HTR-8/SVneo (cell line): ENCODE data around the gene APLP2.
A peak's percentile ranks its signal among the peaks of the same experiment; 100 is the strongest.

Experiments
- DNase-seq: peaks from one replicate; pipeline ENCODE4 v3.0.0; 2011; ENCODE audit warnings: low spot score, mixed read lengths; ENCODE audit not compliant: insufficient read length
- FAIRE-seq: peaks from 2 replicates; lab custom pipeline; 2011; peaks lifted over from hg19 to GRCh38; lab: Jason Lieb, UNC

The APLP2 gene

DNA sequence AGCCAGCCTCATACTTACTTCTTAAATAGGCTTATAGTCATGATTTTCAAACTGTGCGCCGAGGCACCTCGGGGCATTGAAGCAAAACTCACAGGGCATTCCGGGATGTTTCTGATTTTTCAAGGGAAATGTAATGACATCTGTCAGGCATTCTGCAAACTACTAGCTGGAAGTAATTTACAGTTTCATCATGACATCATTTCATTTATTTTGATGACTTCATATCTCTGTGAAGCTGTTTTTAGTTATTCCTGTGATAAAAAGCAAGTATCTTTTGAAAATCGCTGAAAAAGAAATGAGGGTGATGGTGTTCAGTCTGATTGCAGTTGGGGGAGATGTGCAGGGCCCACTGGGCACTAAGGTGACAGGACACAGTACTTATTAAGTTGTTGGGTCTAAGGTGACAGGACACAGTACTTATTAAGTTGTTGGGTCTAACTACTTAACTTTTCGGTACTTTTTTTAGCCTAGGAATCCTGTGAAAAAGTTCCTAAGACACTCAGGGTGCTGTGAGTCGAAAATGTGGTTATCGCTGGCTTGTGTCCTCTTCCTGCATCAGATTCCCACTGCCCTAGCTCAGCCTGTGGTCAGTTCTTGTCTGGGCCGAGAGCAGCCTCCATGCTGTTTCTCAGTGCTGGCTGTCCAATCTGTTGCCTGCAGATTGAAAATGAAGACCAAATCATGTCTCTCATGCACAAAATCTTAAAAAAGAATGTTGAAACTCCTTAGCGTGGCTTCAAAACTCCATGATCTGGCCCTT is 42.6 kb downstream of the APLP2 start:
- DNase-seq (no peak), FAIRE-seq (no peak)

DNA sequence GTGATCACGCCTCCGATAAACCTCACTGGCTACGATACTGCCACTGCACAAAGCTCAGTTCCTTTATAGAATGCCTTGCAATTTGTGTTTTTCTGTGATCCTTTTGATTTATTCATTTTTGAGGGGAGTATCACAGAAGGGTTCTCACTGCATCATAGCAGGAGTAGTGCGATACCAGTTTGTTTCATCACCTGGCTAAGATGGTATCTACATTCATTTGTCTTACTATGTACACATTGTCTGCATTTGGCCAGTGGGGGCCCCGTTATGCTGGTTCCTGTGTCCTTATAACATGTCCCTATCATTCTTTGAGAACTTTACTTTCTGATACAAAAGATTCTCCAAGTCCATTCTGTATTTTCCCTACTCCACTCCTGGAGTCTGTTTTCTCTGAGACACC is 44.6 kb downstream of the APLP2 start:
- FAIRE-seq = no peak

DNA sequence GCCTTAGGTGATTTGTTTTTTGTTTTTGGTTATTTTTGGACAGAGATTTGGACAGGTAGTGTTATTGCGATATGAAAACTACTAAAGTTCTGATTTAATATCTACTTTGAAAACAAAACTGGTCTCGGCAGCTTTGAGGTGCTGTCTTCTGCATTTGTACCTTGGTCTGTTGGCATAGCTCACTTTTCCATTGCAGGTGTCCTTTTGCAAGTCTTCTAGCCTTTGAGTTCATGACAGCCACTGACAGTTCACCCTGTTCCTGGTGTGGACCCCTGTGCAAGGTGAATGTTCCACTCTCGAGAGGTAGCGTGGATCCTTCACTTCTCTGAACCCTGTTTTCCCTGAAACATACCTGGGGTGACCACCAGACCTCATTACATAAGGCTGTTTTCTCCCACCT is 45.0 kb downstream of the APLP2 start:
- DNase-seq = no peak
- FAIRE-seq = no peak

More for the DNA sequence above, 44.6 kb downstream of the APLP2 start:
- DNase-seq = no peak

DNA sequence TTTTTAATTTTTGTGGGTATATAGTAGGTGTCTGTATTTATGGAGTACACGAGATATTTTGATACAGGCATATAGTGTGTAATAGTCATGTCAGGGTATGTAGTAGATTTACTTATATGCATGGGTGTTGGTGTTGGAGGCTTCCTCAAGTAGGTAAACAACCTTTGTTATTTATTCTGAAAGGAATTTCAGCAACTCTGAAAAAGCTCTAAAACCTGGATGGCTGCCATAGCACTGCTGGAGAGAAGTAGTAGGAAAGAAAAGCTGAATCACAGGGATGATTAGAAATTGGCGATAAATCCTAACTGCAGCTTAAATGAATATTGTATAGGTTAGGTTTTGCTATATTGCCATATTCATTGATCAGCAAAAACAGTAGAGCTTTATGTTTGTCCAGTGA is 45.5 kb downstream of the APLP2 start:
- no peak for FAIRE-seq
- DNase-seq = no peak

DNA sequence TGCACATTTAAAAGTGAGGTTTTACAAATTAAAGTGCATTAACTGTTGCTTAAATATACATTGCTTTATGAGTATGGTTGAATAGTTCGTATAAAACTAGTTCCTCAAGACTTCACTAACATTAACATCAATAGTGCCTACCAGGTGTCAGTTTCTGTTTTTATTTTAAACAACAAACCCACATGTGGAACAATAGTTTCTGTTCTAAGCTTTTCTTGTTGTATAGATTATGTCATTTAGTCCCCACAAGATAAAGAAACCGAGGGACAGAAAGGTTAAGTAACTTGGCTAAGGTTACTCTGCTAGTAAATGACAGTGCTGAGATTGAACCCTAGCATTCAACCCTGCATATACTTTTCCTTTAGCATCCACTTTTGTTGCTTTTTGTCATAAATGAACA is 48.5 kb downstream of the APLP2 start:
- DNase-seq = no peak
- FAIRE-seq = no peak

DNA sequence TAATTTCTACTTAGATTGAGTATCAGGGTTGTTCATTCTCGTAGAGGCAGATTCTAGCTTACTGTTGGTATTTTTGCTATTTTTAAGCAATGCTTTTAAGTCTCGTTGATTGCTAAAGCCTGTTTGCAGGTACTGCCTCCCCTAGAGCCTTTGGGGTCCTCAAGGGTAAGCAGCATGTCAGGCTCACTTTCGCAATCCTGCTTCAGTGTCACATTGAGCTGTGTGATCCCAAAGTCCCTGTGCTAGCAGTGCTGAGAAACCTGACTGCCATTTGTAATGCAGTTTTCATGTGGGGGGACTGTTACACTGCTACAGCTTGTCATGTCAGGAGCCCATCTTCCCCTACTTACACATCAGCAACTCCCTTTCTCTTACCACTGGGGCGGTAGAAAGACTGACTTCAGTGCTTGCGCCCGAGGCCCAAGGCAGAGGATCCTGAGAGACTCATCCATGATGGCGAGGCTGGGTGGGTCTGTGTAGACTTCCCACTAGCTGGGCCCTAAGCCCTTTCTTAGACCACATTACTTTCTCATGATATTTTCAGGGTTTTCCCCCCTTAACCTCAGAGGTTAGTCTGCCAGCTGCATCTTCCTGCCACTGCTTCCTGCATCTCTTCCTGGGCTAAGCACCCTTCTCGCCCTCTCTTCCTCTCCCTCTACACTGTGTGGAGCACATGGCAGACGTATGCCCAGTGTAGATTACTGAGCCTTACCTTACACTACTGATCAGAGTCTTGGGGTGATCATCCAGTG is 49.1 kb downstream of the APLP2 start:
- FAIRE-seq (no peak), DNase-seq (no peak)

DNA sequence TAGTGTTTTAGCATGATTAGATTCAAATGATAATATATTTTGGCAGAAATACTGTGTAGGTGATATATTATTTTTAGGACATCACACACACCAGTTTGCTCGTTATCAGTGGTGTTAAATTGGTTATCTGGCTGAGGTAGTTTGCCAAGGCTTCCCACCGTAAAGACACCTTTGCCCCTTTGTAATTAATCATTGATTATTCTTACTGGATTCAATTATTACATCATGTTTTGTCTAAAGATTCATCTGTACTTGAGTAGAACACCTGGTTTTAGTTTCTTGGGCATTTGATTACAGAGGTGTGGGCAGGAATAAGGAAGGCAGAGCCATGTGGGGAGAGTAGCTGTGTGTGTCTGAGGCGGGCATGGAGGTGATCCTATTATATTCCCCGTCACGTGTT is 50.4 kb downstream of the APLP2 start:
- no peak for DNase-seq
- FAIRE-seq = no peak

DNA sequence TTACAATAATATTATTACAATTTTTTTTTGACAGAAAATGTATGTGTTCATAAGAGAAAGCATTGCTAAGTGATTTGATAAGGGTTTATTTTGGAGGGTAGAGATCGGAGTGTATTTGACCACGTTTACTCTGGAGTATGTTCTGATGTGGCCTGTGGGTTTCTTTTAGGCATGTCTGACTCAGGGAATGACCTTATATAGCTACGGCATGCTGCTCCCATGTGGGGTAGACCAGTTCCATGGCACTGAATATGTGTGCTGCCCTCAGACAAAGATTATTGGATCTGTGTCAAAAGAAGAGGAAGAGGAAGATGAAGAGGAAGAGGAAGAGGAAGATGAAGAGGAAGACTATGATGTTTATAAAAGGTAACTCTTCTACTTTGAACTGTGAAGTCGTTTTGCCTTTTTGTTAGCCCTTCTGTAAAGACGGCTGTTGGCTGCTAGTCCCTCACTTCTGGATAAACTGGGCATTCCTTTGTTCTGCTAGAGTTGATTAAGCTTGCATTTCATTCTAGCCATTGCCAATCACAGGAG is 51.8 kb downstream of the APLP2 start:
- FAIRE-seq = no peak
- DNase-seq = no peak

DNA sequence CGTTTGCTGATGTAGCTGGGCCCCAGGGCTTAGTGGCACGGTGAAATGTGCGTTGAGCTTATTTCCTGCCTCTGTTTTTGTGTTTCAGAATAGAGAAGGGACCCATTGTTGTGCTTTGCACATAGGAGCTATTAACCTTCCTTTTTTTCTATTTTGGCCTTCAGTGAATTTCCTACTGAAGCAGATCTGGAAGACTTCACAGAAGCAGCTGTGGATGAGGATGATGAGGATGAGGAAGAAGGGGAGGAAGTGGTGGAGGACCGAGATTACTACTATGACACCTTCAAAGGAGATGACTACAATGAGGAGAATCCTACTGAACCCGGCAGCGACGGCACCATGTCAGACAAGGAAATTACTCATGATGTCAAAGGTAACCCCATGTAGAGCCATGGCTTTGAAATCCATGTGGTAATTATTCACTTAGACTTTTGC is 52.5 kb downstream of the APLP2 start:
- no peak for FAIRE-seq

DNA sequence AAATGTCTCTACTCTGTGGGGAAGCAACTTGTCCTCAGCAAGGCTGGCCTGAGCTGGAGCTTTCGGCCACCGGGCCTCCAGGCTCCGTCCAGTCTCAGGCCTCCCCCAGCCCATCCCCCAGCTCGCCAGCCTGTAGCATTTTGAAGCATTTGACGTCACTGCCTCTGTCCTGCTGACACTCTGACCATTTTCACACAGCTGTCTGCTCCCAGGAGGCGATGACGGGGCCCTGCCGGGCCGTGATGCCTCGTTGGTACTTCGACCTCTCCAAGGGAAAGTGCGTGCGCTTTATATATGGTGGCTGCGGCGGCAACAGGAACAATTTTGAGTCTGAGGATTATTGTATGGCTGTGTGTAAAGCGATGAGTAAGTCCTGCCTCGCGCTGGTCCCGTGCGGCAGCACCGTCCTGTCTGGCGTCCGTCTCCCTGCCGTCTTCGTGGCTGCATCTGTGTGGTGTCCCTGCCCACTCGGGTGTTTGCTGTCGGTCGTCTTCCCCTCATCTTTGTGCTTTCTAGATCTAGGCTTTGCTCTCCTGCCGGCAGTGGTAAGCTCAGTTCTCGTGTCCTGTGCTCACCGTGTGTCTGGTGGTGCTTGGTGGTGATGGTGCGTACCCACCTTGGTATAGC is 53.8 kb downstream of the APLP2 start:
- no peak for DNase-seq
- FAIRE-seq = no peak

More for the DNA sequence above, 52.5 kb downstream of the APLP2 start:
- DNase-seq = no peak

DNA sequence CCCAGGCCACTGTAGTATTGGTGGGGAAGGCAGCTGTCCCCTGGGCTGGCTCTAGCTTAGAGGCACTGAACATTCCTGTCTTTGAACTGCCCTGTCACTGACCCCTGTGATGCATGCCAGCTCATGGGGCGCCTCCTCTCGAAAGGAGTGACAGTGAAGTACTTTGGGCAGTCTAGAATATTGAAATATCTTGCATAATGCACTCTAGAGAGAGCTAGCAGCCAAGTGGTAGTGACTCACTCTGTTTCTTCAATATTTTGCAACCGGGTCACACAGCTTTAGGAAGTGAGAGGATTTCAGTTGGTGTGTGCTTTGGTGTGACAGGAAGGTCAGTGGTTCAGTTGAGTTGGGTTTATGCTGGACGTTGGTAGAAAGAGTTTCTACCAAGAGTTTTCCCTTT is 54.4 kb downstream of the APLP2 start:
- DNase-seq (peak; percentile 60), FAIRE-seq (no peak)

DNA sequence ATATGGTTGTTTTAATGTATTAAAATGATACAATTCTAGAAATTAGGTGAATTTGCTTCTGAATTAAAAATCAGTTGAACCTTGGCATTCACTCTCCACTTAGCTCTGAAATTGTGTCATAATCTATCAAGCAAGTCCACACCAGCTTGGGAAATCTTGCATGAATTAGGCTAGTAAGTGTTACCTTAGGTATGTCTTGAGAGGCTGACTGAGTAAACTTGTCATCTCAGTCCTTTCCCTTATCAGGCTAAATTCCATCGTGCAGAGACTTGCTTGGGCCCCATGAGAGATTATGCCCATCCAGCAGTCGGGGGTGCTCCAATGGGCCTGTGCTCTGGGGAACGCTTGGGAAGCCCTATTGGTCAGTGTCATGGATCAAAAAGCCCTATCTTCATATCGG is 55.9 kb downstream of the APLP2 start:
- DNase-seq = no peak

DNA sequence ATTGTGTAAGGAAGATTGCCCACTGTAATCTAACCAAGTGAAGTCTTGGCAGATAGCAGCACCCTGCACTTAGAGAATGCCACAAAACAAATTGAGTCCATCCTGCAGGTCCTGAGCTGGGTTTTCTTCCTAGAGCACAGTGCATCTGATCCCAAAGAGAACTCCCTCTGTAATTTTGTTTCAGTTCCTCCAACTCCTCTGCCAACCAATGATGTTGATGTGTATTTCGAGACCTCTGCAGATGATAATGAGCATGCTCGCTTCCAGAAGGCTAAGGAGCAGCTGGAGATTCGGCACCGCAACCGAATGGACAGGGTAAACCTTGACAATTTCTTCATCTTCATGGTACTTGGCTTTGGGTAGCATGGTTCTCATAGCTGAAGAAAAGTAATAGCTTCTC is 56.8 kb downstream of the APLP2 start:
- FAIRE-seq (no peak), DNase-seq (no peak)

More for the DNA sequence above, 55.9 kb downstream of the APLP2 start:
- no peak for FAIRE-seq

DNA sequence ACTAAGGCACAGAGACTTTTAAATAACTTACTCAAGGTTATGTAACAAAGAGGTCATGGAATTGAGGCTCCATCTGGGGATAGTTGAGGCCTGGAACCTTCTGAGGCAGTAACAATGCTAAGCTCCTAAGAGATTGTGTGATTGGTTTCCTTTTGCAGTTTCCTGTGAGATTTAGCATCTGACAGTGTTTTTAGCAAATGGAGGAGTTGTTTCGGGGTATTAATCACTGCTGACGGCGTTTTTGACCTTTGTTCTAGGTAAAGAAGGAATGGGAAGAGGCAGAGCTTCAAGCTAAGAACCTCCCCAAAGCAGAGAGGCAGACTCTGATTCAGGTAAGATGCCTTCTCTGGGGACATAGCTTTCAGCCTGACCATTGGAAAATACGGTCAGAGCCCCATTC is 57.8 kb downstream of the APLP2 start:
- no peak for DNase-seq
- FAIRE-seq = no peak

DNA sequence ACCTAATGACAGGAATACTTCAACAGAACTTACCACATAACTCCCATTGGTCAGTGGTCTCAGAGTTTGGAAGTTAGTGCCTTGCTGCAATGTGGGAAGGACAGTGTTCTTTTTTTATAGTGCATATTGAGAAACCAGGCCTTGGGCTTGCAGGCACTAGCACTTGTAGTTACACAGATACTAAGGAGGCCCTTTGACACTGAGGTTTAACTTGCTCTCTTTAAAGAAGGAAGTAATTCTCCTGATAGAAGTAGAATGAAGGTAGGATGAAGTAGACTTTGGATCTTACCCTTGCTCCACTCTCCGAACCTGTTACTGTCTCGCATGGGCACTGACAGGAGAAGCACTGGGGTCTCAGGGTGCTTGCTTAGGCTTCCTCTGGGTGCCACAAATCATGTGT is 58.9 kb downstream of the APLP2 start:
- FAIRE-seq (no peak), DNase-seq (no peak)

DNA sequence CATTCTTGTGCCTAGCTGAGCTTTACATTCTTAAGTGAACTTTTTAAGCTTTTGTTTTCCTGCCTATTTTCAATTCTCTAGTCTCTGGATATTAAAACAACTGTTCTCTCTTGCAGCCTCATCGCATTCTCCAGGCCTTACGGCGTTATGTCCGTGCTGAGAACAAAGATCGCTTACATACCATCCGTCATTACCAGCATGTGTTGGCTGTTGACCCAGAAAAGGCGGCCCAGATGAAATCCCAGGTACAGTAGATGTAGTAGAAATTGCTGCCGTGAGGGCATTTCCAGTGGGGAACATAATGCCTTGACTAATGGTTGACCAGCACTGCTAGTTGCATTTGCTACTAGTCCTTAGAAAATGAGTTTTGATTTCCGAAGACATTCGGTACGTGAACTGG is 60.2 kb downstream of the APLP2 start:
- no peak for DNase-seq
- no peak for FAIRE-seq

DNA sequence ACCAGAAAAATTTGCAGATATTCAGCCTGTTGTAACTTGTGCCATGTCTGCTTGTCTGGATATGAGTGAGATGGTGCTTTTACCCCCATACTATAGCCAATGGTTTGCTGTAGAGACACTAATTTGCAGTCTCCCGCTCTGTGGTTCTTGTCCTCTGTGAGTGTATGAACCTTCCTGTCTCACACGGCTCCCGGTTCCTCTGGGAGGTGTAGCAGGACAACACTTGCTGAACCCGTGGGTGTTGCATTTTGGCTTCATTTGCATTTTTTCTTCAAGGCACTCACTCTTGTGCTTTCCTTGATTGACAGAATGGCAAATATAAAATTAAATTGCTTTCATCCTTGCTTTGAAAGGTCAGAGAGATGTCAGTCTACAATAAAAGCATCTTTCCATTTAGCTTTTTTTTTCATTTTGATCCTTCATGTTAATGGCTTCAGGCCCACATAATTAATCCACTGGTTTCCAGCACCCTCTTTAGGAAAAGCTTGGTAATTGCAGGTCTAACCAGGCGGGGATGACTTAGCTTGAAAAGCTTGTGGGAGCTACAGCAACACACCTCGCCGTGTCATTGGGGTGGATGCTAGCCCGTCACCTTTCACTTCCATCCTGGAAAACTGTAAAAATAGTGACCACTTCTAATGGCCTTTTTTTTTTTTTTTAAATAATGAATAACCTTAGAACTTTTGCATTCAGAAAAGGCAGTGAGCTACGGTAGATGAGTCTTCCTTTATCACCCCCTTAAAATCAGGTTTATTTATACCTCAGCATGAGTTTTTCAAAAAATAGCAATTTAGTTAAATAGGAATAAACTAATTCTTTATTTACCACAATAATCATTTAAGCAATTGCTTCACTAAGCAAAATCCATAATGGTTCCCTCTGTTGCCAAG is 62.5 kb downstream of the APLP2 start:
- FAIRE-seq (no peak), DNase-seq (peak; percentile 45)

DNA sequence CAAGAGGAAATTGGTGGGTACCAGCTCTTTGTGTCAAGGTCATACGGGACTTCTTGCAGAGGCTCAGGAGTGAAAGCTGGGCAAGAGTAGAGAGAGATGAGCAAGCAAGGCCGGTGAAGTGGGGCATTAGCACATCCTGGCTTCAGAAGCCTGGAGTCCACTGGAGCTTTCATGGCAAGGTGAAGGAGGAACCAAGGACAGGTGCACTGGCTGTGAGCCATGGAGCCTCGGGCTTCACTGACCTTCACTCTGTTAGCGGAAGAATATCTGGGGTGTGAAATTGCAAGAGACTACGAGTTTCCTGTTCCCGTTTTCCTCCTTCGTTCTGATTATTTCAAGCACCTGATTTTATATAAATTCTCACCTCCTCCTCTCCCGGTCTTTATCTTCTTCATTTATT is 64.0 kb downstream of the APLP2 start:
- DNase-seq (no peak), FAIRE-seq (no peak)

DNA sequence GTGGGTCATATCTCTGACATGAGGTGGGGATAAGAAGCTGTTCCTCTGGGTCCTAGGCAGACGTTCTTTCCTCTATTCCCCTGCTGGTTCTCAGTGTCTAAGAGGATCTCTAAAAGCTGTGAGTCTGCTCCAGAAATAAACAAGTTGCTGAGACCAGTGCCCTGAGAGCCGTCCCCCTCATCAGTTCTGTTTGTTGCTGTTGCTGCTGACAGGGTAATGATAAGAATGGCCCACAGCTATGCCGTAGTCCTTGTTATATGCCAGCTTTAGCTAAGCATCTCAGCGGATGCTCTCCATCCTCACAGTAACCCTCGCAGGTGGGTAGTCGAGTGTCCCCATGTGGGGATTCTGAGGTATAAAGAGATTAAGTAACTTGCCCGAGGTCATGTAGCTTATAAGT is 66.4 kb downstream of the APLP2 start:
- FAIRE-seq (no peak), DNase-seq (no peak)

DNA sequence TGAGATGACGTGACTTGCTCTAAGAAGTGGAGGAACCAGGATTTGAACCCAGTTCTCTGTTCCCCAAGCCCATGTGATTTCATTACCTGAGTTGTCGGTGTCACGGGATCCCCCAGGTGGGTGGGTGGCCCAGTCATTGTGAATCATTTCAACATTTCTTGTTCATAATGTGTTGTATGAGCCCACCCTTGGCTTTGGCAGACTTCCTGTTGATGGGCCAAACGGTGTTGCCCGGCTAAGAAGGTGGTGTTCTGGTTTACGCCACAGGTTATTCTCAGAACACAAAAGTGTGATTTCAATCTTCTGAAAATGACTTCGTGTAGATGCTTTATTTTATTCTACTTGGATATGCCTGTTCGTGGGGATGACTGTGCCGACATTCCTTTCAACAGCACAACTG is 68.3 kb downstream of the APLP2 start:
- FAIRE-seq (no peak), DNase-seq (no peak)
